Lower leg skin (tissue), 4 donors: ENCODE data around the gene C1QL4. TPM values are rescaled to one million over a fixed set of nuclear protein-coding genes. Genes with fewer than 3 reads are reported as not detected.
A peak's percentile ranks its signal among the peaks of the same experiment; 100 is the strongest.

Experiments used
- DNase-seq, 2 donors: peaks; one replicate each; pipeline ENCODE4 v3.0.0-alpha.2; 2019; ENCODE audit warnings: low spot score in 2 of 2
- H3K4me3 ChIP-seq: fragments of 200-600 bp; sonication (generic); 2 replicates; pipeline ENCODE4 v1.5.1; 2017; ENCODE audit warnings: mild to moderate bottlenecking, low read depth; ENCODE audit not compliant: poor library complexity, severe bottlenecking
- CTCF ChIP-seq, 3 donors: fragments of 450-650 bp; IDR thresholded peaks; one replicate each; pipeline ENCODE4 v1.5.1; 2016; ENCODE audit warnings: antibody characterized with exemption in 3 of 3, mild to moderate bottlenecking in 3 of 3, moderate library complexity in 2 of 3
- POLR2A ChIP-seq, 2 donors: fragments of 450-650 bp; IDR thresholded peaks; one replicate each; pipeline ENCODE4 v1.6.1; 2016 to 2017; ENCODE audit warnings: antibody characterized with exemption in 2 of 2, mild to moderate bottlenecking in 1 of 2, moderate library complexity in 1 of 2
- WGBS, 2 donors: methylation state at CpG; one replicate each; pipeline ENCODE4 v1.1.5; 2018; 5-methylcytosine and 5-hydroxymethylcytosine counted together
- intact Hi-C: fragments of 100-400 bp; cut with DNase I; formaldehyde crosslinking; loops from one replicate; pipeline ENCODE4 v1.15.0; 2023; ENCODE audit warnings: low total_unique reads
- total RNA-seq, 4 donors: library from RNA; depleted of rRNA; stranded (reverse); fragments of >200 nt; gene quantifications; one replicate each; pipeline ENCODE4 v1.1.0, GENCODE V29; 2016

The C1QL4 gene
- total RNA-seq, 4 donors from 2014 or later: 0.62 to 2.5 (median 1.1) TPM; not detected in 1

- peak in 1 of 2 donors; percentile 53 for DNase-seq
- intact Hi-C loops: no loop called here
- TF ChIP-seq CTCF (IDR thresholded peaks at IDR 0.05): no peak
- no peak for TF ChIP-seq POLR2A (IDR thresholded peaks at IDR 0.05)
- WGBS, 2 donors: 89 to 93% methylated on average over 7 of the region's 7 CpGs
- no peak overlapping the region for H3K4me3 ChIP-seq
These were observed 27.6 kb downstream of the C1QL4 start for GRCh38 chr12:49309386-49309785.

GRCh38 chr12:49305762-49306510 is 31.1 kb downstream of the C1QL4 start:
- intact Hi-C loops: no loop called here
- 82 to 84% methylated on average over 6 of the region's 6 CpGs for WGBS, 2 donors
- TF ChIP-seq CTCF (IDR thresholded peaks at IDR 0.05) (no peak), POLR2A (IDR thresholded peaks at IDR 0.05) (no peak)
- H3K4me3 ChIP-seq: no peak overlapping the region
- DNase-seq: no peak

- WGBS, 2 donors: 51 to 66% methylated on average over 2 of the region's 2 CpGs
- TF ChIP-seq POLR2A (IDR thresholded peaks at IDR 0.05): no peak
- TF ChIP-seq CTCF (IDR thresholded peaks at IDR 0.05): no peak
- DNase-seq: no peak
- intact Hi-C loops: no loop called here
- H3K4me3 ChIP-seq: no peak overlapping the region
These were observed 32.8 kb downstream of the C1QL4 start for GRCh38 chr12:49304161-49304560.

GRCh38 chr12:49301760-49302159 is 35.2 kb downstream of the C1QL4 start:
- intact Hi-C loops: no loop called here
- no peak overlapping the region for H3K4me3 ChIP-seq
- WGBS, 2 donors: 67 to 76% methylated on average over 4 of the region's 4 CpGs
- no peak for DNase-seq
- TF ChIP-seq POLR2A (IDR thresholded peaks at IDR 0.05): no peak
- no peak for TF ChIP-seq CTCF (IDR thresholded peaks at IDR 0.05)

- intact Hi-C loops: no loop called here
These were observed 38.8 kb downstream of the C1QL4 start for GRCh38 chr12:49298160-49298559.

More at GRCh38 chr12:49298160-49298559, 38.8 kb downstream of the C1QL4 start:
- TF ChIP-seq POLR2A (IDR thresholded peaks at IDR 0.05) (no peak), CTCF (IDR thresholded peaks at IDR 0.05) (no peak)
- no peak overlapping the region for H3K4me3 ChIP-seq
- DNase-seq: no peak
- WGBS, 2 donors: 60 to 75% methylated on average over 6 of the region's 6 CpGs
